COLO668 (cell line): ENCODE measurements around the gene CD69.

Experiments used
- DNase-seq: peaks from one replicate; lab custom pipeline; 2025; ENCODE audit not compliant: unreplicated experiment; lab: John Stamatoyannopoulos, UW

Gene CD69

GRCh38 chr12:9782547-9783382, 22.1 kb upstream of the CD69 start:
- DNase-seq: no peak

GRCh38 chr12:9781360-9781759, 20.7 kb upstream of the CD69 start:
- DNase-seq: no peak

- no peak for DNase-seq
These were observed 18.5 kb upstream of the CD69 start for GRCh38 chr12:9779209-9779608.

GRCh38 chr12:9776781-9777180, 16.1 kb upstream of the CD69 start:
- no peak for DNase-seq

- DNase-seq: no peak
These were observed 12.6 kb upstream of the CD69 start for GRCh38 chr12:9773216-9773877.

- no peak for DNase-seq
These were observed 2.3 kb upstream of the CD69 start for GRCh38 chr12:9763025-9763424.

- DNase-seq: no peak
These were observed 1.7 kb upstream of the CD69 start for GRCh38 chr12:9762369-9762768.

- no peak for DNase-seq
These were observed 699 bp upstream of the CD69 start for GRCh38 chr12:9761419-9761781.

GRCh38 chr12:9760120-9760519, 581 bp downstream of the CD69 start:
- no peak for DNase-seq

GRCh38 chr12:9759694-9760093, 1.0 kb downstream of the CD69 start:
- no peak for DNase-seq

- no peak for DNase-seq
These were observed 2.6 kb downstream of the CD69 start for GRCh38 chr12:9758119-9758518.

- DNase-seq: no peak
These were observed 3.2 kb downstream of the CD69 start for GRCh38 chr12:9757433-9758025.

- DNase-seq: no peak
These were observed 4.0 kb downstream of the CD69 start for GRCh38 chr12:9756706-9757105.

- no peak for DNase-seq
These were observed 4.5 kb downstream of the CD69 start for GRCh38 chr12:9756170-9756569.

GRCh38 chr12:9755567-9755966, 5.1 kb downstream of the CD69 start:
- DNase-seq: no peak

GRCh38 chr12:9755035-9755434, 5.7 kb downstream of the CD69 start:
- no peak for DNase-seq

- DNase-seq: no peak
These were observed 6.4 kb downstream of the CD69 start for GRCh38 chr12:9754099-9754927.

- no peak for DNase-seq
These were observed 7.2 kb downstream of the CD69 start for GRCh38 chr12:9753498-9753897.

GRCh38 chr12:9753073-9753472, 7.6 kb downstream of the CD69 start:
- DNase-seq: no peak

- DNase-seq: no peak
These were observed 8.4 kb downstream of the CD69 start for GRCh38 chr12:9752145-9752933.
